NCI-H146 treated with DMSO at 0.1 percent for 48 hours (cell line): Measurements from ENCODE around the gene PHB1.
"Not testable (repeated sequence)": the region's sequence is repeated elsewhere in the genome, so short reads cannot be mapped to it uniquely, and the experiment has no call there.

Source experiments
- DNase-seq: peaks from one replicate; lab custom pipeline; 2025; ENCODE audit not compliant: unreplicated experiment; lab: John Stamatoyannopoulos, UW

Gene PHB1

DNA sequence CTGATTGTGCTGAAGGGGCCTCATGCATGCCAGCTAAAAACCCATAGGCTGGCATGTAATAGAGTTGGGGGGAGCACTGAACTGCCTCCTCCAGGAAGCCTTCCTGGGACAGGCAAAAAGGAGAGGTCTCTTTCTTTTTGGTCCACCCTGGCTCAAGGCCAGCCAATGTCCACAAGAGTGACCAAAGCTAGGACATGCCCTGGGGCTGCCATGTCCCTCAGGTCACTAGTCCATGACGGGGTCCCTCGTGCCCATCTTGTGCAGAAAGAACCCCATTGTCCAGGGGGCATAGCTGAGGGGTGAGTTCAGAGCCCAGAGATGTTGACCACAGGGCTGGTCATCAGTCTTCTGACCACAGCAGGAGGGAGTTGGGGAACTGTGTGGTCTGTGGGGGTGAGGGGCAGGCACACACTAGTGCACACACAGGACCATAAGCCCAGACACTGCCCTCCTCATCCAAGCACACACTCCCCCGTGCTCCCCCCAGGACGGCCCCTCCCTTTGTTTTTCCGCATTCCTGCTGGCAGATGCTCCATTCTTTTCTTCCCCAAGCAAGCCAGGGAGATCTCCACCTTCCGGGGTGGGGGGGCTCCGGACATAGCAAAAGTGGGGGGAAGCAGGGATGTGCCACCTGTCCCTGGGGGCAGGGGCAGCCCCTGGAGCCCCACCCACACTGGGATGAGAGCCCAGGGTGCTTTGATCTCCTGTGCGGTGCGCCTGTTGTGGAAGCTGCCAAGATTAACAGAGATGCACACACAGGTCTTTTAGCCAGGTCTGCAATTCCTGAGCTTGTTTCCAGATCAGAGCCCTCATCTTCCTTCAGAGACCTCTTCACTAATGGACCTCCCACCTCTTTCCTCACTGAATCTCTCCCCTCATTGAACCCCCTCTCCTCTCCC lies 25.2 kb upstream of the PHB1 start:
- DNase-seq, result no peak

DNA sequence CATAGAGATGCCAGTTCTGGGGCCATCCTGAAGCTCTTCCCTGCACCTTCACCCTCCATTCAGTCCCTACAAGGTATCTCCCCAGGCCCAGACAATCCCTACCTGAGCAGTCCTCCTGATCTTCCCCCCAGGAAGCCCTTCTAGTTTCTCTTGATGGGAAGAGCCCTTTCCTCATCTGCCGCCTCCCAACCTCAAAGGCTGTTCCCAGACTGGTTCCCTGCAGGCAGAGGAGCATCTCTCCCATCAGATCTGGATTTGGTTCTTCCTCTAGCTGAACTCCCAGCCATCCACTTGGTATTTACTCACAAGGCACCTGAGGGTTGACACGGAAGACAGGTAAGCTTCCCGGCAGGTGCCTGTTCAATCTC lies 24.6 kb upstream of the PHB1 start:
- no peak for DNase-seq

DNA sequence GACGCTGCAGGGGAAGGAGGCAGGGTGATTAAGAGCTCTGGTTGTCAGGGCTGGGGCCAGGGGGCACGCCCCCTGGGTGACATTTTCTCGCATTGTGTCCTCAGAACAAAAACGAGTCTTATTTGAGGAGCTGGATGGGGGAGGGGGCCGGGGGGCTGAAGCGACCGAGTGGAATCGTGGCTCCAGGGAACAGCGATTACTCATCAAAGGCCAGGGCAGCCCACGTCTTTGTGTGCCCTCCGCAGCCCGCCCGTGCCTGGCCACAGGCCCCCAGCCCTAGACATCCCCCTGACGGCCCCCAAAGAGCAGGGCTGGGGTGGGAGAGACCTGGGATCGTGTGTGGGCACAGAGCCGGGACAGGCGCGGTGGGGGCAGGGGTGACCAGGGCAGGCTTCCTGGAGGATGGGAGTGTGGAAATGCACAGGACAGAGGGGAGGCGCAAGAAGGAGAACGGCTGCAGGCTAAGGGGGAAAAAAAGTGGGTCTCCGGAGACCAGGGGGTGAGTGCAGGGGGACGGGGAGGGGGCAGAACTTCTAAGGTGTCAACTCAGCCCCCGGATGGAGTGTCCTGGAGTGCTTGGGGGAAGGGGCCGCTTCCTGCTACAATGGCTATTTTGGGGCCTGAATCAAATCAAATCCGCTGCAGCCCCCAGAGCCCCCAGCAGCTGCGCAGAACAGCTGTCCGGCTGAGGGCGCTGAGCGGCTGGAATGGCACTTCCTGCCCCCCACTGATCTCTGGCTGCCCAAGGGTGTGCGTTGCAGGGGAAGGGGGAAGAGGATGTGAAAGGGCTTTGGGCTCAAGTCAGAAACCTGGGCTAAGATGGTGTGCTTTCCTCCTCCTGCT lies 24.0 kb upstream of the PHB1 start:
- no peak for DNase-seq

DNA sequence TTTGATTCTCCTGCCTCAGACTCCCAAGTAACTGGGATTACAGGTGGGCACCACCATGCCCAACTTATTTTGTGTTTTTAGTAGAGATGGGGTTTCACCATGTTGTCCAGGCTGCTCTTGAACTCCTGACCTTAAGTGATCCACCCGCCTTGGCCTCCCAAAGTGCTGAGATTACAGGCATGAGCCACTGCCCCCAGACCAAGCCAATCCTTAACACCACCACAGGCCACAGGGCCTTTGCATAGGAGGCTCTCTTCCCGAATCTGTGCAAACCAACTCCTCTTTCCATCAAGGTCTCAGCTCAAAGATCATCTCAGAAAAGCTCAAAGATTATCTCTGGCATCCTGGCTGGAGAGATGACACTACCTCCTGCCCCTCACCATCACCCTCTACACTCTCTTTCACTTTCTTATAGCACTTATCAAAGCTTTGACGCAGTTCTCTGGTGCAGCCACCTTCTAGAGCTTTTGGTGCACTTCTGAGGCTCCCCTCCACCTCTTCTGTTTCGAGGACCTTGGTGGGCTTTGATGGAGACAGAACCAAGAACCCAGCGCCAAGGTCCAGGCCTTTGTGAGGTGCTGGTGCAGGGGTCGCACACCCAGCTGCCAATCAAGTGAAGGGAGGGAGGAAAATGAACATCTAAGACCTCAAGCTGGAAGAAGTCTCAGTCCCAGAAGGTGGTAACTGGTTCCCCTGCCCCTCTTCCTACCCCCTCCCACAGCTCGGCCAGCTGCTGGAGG lies 23.2 kb upstream of the PHB1 start:
- no peak for DNase-seq

DNA sequence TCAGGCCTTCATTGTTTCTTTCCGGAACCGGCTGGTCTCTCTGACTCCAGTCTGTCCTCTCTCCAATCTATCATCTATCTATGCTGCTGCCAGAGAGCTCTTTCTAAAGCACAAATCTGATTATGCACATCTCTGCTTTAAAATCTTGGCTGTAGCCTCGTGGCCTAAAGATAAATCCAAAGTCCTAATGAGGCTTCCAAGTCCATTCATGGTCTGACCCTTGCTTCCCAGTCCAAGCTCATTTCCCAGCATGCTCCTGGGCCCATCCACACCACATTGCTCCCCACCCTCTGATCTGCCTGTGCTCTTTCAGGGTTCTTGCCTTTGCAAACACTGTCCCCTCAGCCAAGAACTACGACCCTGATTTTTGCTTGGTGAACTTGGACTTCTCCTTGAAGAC lies 21.5 kb upstream of the PHB1 start:
- no peak for DNase-seq

DNA sequence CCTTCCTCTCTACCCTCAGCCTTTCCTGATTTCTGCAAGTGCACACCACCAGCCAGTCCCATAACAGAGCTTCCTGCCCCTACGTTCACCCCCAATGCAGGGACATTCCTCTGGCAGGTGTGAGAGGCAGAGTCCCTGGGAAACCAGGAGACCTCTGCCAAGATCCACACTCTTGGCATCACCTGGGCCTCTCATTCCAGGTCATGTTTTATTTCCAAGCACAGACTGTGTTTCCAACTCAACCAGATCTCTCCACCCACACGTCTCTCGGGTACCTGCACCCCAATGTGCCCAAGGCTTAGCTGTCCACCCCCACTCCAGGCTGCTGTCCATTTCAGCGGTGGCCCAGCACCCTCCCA lies 21.0 kb upstream of the PHB1 start:
- DNase-seq, result no peak

DNA sequence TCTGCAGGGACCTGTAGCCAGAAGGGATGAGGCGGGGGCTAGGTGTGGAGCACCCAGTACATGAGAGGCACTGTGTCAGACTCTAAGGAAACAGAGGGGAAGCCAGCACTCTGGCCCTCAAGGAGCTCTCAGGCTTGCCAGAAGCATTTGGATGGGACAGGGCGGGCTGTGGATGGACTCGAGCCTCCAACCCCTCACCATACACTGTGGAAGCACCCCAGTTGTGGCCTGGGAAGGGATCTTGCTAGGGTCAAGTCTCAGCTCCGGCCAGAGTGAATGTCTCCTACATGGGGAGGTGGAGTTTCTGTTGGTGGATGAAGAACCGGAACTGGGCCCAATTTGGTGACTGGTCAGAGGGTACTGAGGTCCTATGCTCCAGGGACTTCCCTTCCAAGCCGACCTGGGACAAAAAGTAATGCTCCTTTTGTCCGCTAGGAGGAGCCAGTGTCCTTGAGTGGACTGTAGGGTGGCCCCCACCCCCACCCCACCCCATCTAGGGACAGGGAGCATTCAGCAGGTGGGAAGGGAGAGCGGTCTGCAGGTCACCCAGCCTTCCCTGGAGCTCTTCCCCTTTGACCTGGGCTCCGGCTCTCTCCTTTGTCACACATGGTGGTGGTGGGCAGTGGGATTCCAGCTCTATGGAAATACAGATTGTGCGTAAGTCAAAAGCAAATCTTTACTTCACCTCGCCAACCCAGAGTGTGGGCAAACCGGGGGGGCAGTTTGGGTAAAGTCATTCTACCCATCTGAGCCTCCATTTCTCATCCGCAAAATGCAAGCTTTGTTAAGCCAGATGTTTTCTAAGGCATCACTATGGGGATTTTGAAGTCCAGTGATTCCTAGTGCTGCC lies 20.4 kb upstream of the PHB1 start:
- no peak for DNase-seq

DNA sequence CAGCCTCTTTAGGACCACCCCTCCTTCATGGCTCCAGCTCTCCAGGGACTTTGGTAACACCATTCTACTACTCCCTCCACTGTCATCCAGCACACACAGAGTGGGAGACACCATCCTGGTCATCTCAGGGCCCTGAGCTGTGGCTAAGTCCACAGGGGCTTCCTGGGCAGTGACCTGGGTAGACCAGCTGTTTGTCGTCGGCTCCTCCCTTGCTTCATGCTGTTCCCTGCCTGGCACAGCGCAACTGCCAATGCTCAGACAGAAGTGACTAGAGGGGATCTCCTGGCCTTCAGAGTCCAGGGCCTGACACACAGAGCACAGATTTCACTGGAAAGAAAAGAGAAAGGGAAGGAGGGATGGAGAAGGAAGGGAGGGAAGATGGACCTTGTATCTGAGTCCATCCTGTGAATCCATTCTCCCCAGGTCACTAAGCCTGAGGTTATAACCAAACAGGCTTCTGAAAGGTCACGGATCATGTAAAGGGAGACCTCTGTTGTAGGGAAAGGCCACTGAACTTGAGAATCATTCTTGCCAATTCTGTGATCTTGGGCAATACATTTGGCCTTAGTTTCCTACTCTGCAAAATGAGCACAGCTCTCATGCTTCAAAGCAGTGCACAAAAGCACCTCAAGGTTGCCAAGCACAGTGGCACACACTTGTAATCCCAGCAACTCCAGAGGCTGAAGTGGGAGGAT lies 18.5 kb upstream of the PHB1 start:
- DNase-seq, result no peak

DNA sequence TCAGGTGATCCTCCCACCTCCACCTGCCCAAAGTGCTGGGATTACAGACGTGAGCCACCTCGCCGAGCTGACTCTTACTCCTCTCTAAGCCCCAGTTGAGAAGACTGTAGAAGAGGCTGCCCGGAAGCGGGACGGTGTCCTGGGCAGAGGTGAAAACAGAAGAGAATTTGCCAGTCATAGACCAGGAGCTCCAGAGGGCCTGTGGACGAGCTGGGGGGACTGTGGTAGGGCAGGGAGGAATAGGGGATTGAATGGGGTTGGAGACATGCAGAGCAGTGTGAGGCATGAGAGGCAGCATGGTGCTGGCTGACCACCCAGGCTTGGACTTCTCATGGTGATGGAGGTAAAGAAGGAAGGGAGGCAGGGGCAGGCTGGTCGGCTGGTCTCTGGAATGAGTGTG lies 17.1 kb upstream of the PHB1 start:
- DNase-seq, result no peak

DNA sequence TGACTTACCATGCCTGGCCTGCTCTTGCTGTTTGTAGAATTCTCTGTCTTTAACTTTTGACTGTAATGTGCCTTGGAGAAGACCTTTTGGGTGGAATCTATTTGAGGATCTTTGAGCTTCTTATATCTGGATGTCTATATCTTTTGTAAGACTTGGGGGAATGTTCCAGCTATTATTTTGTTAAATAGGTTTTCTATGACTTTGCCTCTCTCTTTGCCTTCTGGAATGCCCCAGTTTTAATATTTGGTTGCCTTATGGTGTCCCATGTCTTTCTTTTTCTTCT lies 10.3 kb upstream of the PHB1 start:
- no peak for DNase-seq

DNA sequence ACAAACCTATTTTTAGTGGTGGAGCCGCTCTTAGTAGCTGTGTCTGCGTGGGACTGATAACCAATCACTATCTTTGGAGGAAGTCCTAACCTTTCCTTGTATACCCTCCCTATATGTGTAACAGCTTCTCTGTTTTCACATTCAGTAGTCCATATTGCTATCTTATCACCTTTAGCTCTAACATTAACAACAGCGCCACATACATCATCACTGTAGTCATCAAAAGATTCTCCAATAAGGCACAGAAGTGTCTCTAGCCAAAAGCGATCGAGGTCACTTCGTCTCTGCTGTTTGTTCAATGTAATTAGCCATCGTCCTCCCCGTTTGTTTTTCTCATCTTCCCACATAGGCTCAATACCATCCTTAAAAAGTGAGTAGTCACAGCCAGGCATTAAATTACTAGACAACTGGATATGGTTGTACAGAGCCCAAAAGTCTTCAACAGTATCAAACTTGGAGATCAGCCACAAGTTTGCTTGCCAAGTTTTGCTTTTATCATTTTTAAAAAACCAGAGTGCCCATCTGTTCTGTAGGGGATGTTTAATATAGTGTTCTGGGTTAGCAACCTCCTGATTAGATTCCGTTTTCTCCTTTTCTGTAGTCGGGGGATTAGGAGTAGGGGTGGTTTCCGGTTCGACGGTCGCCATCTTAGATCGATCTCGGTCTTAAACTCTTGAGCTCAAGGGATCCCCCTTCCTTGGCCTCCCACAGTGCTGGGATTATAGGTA lies 9.8 kb upstream of the PHB1 start:
- DNase-seq, result not testable (repeated sequence)

DNA sequence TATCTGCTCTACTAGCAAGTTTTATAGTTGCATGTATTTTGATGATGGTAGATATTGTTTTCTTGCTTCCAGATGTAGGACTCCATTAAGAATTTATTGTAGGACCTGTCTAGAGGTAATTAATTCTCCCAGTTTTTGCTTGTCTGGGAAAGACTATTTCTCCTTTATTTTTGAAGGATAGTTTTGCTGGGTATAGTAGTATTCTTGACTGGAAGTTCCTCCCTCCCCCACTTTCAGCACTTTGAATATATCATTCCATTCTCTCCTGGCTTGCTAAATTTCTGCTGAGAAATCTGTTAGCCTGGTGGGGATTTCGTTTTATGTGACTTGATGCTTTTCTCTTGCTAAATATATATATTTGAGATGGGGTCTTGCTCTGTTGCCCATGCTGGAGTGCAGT lies 8.0 kb upstream of the PHB1 start:
- no peak for DNase-seq

DNA sequence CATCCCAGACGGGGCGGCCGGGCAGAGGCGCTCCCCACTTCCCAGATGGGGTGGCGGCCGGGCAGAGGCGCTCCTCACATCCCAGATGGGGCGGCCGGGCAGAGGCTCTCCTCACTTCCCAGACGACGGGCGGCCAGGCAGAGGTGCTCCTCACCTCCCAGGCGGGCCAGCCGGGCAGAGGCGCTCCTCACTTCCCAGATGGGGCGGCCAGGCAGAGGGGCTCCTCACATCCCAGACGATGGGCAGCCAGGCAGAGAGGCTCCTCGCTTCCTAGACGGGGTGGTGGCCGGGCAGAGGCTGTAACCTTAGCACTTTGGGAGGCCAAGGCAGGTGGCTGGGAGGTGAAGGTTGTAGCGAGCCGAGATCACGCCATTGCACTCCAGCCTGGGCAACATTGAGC lies 5.1 kb upstream of the PHB1 start:
- DNase-seq, result not testable (repeated sequence)

DNA sequence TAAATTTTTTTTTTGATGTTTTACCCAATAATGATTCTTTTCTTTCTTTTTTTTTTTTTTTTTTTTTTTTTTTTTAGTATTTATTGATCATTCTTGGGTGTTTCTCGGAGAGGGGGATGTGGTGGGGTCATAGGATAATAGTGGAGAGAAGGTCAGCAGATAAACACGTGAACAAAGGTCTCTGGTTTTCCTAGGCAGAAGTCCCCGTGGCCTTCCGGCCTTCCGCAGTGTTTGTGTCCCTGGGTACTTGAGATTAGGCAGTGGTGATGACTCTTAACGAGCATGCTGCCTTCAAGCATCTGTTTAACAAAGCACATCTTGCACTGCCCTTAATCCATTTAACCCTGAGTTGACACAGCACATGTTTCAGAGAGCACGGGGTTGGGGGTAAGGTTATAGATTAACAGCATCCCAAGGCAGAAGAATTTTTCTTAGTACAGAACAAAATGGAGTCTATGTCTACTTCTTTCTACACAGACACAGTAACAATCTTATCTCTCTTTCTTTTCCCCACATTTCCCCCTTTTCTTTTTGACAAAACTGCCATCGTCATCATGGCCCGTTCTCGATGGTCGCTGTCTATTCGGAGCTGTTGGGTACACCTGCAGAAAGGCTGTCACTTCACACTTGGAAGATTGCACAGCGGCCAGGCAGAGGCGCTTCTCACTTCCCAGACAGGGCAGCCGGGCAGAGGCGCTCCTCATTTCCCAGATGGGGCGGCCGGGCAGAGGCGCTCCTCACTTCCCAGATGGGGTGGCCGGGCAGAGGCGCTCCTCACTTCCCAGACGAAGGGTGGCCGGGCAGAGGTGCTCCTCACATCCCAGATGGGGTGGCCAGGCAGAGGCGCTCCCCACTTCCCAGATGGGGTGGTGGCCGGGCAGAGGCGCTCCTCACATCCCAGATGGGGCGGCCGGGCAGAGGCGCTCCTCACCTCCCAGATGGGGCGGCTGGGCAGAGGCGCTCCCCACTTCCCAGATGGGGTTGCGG lies 4.4 kb upstream of the PHB1 start:
- not testable (repeated sequence) for DNase-seq

DNA sequence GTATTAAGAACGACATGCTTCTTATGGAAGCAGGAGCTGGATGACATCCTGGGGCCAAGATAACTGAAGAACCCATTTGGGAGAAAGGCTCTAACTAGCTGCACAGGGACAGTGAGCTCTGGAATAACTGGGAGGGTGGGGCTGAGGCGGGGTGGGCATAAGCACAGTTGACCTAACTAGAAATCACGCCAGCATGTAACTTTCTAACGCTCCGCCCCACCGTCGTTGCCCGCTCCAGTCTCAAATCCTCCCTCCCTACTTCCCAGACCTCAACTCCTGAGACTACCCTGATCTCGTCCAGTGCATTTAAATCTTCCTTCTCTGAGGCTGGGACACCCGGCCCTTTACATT lies 436 bp downstream of the PHB1 start:
- no peak for DNase-seq

DNA sequence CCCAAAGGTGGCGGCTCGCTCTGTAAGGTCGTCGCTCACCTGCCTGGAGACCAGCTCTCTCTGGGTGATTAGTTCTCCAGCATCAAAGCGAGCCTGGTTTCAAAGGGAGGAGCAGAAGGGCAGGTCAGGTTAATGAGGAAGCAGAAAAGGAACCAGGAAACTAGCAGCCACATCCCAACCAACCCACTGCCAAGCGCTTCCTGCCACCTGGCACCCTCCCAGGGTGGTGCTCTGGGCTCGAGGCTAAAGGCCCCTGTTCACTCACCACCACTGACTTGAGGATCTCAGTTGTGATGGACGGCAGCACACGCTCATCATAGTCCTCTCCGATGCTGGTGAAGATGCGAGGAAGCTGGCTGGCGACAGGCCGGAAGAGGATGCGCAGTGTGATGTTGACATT lies 5.6 kb downstream of the PHB1 start:
- DNase-seq, result no peak

DNA sequence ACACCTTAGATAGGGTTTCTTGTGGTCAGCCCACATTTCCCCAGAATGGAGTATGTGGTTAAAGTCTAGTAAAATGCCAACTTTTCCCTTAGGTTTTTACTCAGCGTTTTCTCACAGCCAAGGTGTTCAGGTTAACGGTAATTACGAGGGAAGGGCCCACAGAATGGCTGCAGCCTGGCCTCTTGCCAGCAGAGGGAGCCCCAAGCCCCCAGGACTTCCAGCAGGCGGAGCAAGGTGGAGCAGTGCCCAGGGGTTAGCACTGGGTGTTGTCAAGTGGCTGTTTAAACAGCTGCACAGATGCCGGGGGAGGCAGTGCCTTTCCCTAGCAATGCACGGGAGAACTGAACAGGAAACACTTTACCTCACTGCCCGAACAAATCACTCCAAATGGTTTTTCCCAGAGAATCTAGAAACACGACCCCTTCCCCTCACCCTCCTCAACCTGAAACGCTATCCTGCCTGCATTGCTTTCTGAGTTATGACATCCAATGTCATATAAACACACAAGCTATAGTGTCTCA lies 6.6 kb downstream of the PHB1 start:
- DNase-seq, result peak; percentile 83

DNA sequence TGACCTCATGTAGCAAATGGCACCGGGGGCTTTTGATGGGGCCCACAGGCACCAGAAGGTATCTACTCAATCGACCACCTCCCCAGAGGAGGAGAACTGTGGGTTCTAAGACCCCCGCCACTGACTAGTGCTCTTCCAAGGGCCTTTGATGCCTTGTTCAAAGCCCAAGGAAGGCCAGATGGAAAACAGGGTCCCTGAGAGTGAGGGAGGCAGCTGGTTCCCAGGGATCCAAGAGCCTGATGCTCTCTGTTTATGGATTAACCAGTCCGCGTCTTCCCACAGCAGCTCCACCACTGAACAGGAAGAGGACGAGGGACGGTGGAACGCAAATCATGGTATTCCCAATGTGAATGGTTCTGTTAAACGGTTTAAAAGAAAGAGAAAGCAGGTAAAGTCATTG lies 7.6 kb downstream of the PHB1 start:
- DNase-seq, result no peak
